Skeletal muscle satellite cell (primary cell): ENCODE measurements around the gene MIOS.

Source experiments
- H3K27me3 ChIP-seq: 2 replicates; pipeline ENCODE4 v1.7.0; 2013; ENCODE audit warnings: low read length; ENCODE audit not compliant: control insufficient read depth, insufficient read depth
- H3K36me3 ChIP-seq: 2 replicates; pipeline ENCODE4 v1.7.0; 2013; ENCODE audit warnings: mild to moderate bottlenecking, control low read depth, low read length; ENCODE audit not compliant: insufficient read depth
- H3K4me1 ChIP-seq: 2 replicates; pipeline ENCODE4 v1.7.0; 2013; ENCODE audit warnings: low read length; ENCODE audit not compliant: control insufficient read depth, insufficient read depth
- H3K4me2 ChIP-seq: 2 replicates; pipeline ENCODE4 v1.7.0; 2013; ENCODE audit warnings: mild to moderate bottlenecking, low read length
- H3K4me3 ChIP-seq: 2 replicates; pipeline ENCODE4 v1.7.0; 2013; ENCODE audit warnings: low read length
- H3K9ac ChIP-seq: 2 replicates; pipeline ENCODE4 v1.7.0; 2013; ENCODE audit warnings: mild to moderate bottlenecking, low read depth, low read length, moderate library complexity
- H3K9me3 ChIP-seq: replicated peaks from 2 replicates; pipeline ENCODE4 v1.7.0; 2013; ENCODE audit warnings: mild to moderate bottlenecking, control low read depth, low read length

Gene MIOS

DNA sequence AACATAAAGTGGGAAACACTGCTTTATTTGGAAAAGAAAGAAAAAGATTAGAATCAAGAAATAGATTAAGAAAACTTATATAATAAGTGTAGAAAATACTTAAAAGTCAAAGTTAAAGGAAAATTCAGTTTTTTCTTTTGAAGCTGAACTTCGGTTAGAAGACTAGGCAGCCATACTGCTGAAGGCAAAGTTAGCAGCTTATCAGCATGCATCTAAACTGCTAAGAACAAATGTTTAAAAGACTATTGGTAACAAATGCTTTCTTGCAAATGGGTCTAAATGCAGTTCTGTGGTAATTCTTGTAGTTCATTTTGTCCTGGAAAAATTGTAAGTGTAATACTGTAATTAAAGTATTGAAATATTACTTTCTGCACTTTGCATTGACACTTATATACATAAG is 18.0 kb downstream of the MIOS start:
- no peaks in the 10 kb centered on the region for H3K4me1 ChIP-seq
- H3K27me3 ChIP-seq: no peaks in the 10 kb centered on the region
- peaks cover 68% of the 10 kb centered on the region for H3K36me3 ChIP-seq
- no peak overlapping the region for H3K4me2 ChIP-seq
- no peak overlapping the region for H3K4me3 ChIP-seq
- H3K9ac ChIP-seq: no peak overlapping the region
- H3K9me3 ChIP-seq: no peaks in the 10 kb centered on the region

DNA sequence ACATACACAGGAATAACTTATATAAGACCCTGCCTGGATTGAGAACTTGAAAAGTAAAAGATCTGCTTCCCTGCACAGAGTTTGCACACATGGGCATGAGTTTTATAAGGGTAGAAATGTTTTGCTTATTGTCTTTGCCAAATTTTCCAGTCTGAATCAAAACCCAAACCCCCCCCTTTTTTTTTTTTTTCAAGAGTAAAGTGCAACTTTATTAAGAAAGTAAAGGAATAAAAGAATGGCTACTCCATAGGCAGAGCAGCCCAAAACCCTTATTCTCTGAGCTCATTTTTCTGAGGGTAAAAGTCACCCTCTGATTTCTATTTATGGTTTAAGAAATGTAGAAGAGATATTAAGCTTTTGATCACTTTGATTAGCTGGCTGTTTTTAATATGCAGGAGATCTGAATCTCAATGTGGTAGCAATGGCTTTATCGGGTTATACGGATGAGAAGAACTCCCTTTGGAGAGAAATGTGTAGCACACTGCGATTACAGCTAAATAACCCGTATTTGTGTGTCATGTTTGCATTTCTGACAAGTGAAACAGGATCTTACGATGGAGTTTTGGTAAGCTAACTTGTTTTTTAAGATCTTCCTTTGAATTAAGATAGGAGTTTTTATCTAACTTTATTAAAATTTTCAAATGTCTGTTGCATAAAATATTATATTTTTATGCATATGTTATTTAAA is 18.7 kb downstream of the MIOS start:
- no peak overlapping the region for H3K4me2 ChIP-seq
- no peaks in the 10 kb centered on the region for H3K4me1 ChIP-seq
- H3K27me3 ChIP-seq: no peaks in the 10 kb centered on the region
- no peak overlapping the region for H3K9ac ChIP-seq
- no peak overlapping the region for H3K4me3 ChIP-seq
- H3K36me3 ChIP-seq: peaks cover 68% of the 10 kb centered on the region
- no peaks in the 10 kb centered on the region for H3K9me3 ChIP-seq

DNA sequence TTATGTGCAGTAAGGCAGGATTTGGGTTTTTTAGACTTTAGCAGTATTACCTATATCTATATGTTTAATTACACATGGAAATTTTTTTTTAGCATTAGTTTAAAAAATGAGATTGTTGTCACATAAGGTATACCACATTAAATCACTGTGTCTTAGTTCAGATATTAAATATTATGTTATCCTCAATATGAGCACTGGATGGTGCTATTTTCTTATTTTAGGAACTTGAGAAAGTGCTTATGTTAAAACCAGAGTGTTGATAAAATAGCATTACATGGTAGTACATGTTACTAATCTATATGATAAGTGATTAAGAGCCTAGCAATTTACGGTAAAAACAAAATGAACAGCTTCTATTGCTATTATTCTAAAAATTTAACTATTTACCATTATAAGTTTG is 28.8 kb downstream of the MIOS start:
- Histone ChIP-seq H3K9me3 (no peaks in the 10 kb centered on the region), H3K4me1 (peaks cover 4% of the 10 kb centered on the region), H3K4me3 (no peak overlapping the region), H3K9ac (no peak overlapping the region), H3K4me2 (no peak overlapping the region), H3K36me3 (peaks cover 91% of the 10 kb centered on the region), H3K27me3 (no peaks in the 10 kb centered on the region)

DNA sequence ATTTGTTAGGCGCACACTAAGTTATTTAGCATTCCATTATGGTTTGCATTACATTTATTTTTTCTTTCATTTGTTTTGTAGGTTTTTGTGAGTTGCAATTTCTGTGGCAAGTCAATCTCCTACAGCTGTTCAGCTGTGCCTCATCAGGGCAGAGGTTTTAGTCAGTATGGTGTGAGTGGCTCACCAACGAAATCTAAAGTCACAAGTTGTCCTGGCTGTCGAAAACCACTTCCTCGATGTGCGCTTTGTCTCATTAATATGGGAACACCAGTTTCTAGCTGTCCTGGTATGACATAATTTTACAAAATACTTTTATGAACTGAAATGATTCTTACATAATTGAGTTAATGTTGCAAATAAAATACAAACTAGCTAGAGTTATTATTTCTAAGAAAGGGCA is 29.5 kb downstream of the MIOS start:
- no peak overlapping the region for H3K4me3 ChIP-seq
- H3K9ac ChIP-seq: no peak overlapping the region
- peaks cover 4% of the 10 kb centered on the region for H3K4me1 ChIP-seq
- no peak overlapping the region for H3K4me2 ChIP-seq
- no peaks in the 10 kb centered on the region for H3K27me3 ChIP-seq
- H3K9me3 ChIP-seq: no peaks in the 10 kb centered on the region
- peaks cover 83% of the 10 kb centered on the region for H3K36me3 ChIP-seq

DNA sequence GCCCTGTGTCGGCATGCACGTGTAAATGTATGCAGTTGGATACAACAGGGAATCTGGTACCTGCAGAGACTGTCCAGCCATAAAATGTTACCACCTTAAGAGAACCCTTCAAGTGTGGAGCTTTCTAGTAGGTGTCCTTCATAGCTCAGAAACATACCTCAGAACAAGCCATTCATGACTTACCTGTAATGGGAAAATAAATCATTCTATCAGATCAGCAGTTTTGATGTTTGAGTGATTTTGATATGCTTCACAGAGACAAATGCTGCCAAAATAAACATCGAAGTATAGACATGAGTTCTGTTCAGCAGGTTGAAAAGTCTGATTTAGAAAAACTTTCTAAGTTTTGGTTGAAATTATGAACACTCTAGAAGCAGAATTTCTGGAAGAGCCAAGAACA is 40.3 kb downstream of the MIOS start:
- H3K4me3 ChIP-seq: no peak overlapping the region
- peaks cover 8% of the 10 kb centered on the region for H3K4me1 ChIP-seq
- H3K9ac ChIP-seq: no peak overlapping the region
- peaks cover 64% of the 10 kb centered on the region for H3K36me3 ChIP-seq
- no peaks in the 10 kb centered on the region for H3K9me3 ChIP-seq
- H3K27me3 ChIP-seq: no peaks in the 10 kb centered on the region
- no peak overlapping the region for H3K4me2 ChIP-seq

DNA sequence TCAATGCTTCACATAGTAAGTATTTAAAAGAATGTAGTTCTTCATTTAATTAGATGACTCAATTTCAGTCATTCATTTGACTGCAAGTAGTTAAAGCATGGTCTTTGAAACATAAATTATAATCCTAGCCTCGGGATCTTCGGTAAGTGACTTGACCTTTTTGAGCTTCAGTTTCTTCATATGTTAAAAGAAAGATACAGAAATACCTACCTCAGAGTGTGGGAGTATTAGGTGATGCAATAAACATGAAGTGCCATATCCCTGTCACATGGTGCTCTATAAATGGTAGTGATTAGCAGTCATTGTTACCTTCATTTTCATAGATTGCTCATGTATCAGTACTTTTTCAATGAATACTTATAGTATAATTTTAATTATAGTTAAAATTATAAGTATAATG is 42.6 kb downstream of the MIOS start:
- Histone ChIP-seq H3K4me2 (no peak overlapping the region), H3K36me3 (peaks cover 64% of the 10 kb centered on the region), H3K4me3 (no peak overlapping the region), H3K4me1 (peaks cover 8% of the 10 kb centered on the region), H3K9me3 (no peaks in the 10 kb centered on the region), H3K9ac (no peak overlapping the region), H3K27me3 (no peaks in the 10 kb centered on the region)

DNA sequence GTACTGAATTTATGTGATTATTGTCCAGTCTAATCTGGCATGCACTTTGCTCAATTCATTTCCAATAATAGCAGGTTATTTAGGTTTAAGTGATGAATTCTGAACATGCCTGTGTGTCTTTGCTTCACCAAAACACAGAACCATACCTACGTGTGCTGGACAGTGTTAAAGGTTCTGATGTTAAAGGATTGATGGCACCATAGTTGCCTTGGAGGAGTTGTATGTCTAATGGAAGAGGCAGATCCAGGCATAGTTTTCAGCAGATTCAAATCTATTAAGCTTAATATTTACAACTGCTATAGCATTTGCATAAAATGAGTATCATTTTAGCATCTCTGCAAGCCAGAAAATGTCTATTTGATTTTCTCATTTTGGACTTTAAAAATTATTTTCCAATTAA is 45.8 kb downstream of the MIOS start:
- H3K4me2 ChIP-seq: no peak overlapping the region
- no peak overlapping the region for H3K4me3 ChIP-seq
- no peaks in the 10 kb centered on the region for H3K27me3 ChIP-seq
- H3K9me3 ChIP-seq: no peaks in the 10 kb centered on the region
- H3K4me1 ChIP-seq: no peaks in the 10 kb centered on the region
- no peak overlapping the region for H3K9ac ChIP-seq
- peaks cover 36% of the 10 kb centered on the region for H3K36me3 ChIP-seq

DNA sequence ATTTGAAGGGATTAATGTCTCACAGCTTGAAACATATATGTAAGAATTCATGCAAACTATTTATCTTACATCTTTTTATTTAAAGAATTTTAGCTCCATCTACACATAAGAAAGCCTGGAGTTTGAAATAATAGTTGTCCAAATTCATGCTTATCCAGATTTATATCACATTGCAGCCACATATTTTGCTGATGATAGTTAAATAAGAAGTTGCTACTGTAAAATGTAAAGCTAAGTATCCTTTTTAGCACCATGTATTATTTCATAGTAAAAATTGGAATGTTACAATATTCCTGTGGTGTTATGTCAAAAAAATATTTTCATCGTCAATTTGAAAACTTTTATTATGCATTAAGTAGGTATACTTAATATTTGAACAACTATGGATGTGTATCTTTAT is 46.5 kb downstream of the MIOS start:
- Histone ChIP-seq H3K4me1 (no peaks in the 10 kb centered on the region), H3K9ac (no peak overlapping the region)

DNA sequence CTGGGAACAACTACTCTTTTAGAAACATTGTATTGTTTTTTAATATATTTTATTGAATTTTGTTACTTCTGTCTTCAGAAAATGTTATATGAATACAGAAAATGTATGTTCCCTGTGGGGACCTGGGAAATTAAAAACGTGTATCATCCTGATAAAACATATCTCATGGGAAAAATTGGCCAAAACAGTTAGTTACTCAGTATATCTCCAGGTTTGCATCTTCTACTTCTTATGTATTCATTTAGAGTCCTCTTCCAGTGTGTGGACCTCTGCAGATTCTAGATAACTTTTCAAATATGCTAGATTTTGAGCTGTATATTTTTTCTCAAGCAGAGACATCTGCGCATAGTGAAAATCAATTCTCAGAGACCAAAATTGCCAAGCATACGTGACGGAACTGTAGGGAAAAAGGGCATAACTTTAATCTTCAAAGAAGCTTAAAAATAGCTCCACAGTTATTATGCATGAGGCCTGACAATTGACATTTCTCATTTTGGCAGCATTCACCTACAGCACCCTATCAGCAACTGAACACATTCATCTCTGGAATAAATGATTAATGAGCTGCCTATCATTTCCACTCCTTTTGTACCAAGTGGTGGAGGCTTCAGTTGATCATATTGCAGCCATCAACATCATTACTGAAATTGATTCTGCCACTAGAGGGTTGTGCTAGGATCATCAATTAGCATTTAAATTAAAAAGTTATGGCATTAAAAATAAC is 47.5 kb downstream of the MIOS start:
- H3K4me1 ChIP-seq: no peaks in the 10 kb centered on the region
- no peak overlapping the region for H3K4me3 ChIP-seq
- no peak overlapping the region for H3K9ac ChIP-seq
- H3K9me3 ChIP-seq: no peaks in the 10 kb centered on the region
- H3K36me3 ChIP-seq: peaks cover 19% of the 10 kb centered on the region
- H3K27me3 ChIP-seq: no peaks in the 10 kb centered on the region
- no peak overlapping the region for H3K4me2 ChIP-seq

More for the DNA sequence above, 46.5 kb downstream of the MIOS start:
- Histone ChIP-seq H3K36me3 (peaks cover 29% of the 10 kb centered on the region), H3K27me3 (no peaks in the 10 kb centered on the region), H3K4me3 (no peak overlapping the region), H3K9me3 (no peaks in the 10 kb centered on the region), H3K4me2 (no peak overlapping the region)

DNA sequence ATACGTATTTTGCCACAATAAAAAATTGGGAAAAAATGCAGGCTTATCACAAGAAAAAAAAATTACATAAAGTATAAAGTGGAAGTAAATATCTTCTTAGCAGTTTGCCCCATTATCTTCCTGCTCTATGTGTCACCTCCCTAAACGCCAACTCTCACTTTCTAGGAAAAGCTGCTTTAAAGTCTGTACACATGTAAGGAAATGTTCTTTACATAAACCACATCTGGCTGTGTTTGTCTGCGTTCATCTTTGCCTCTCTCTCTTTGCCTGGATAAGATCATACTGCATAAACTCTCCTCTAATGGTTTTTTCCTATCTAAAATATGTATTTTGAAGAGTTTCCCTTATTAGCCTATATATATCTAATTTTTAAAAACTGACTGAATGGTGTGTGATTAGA is 50.9 kb downstream of the MIOS start:
- Histone ChIP-seq H3K4me3 (no peak overlapping the region), H3K9me3 (no peaks in the 10 kb centered on the region), H3K36me3 (no peaks in the 10 kb centered on the region), H3K9ac (no peak overlapping the region), H3K4me1 (no peaks in the 10 kb centered on the region), H3K4me2 (no peak overlapping the region), H3K27me3 (no peaks in the 10 kb centered on the region)

DNA sequence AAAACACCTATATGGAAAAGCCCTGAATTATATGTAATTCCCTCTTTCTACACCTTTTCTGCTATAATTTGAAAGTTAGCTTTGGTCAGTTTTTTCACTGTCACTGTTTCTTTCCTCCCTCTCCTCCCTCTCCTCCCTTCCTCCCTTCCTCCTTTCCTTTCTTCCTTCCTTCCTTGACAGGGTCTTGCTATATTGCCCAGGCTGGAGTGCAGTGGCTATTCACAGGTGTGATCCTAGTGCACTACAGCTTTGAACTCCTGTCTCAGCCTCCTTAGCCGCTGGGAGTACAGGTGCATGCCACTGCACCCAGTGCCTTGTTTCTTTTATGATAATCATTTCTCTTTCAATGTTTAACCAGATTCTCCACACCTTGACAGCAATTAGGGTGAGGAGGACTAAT is 51.7 kb downstream of the MIOS start:
- H3K36me3 ChIP-seq: no peaks in the 10 kb centered on the region
- no peak overlapping the region for H3K9ac ChIP-seq
- H3K9me3 ChIP-seq: no peaks in the 10 kb centered on the region
- H3K27me3 ChIP-seq: no peaks in the 10 kb centered on the region
- no peak overlapping the region for H3K4me3 ChIP-seq
- no peak overlapping the region for H3K4me2 ChIP-seq
- no peaks in the 10 kb centered on the region for H3K4me1 ChIP-seq

DNA sequence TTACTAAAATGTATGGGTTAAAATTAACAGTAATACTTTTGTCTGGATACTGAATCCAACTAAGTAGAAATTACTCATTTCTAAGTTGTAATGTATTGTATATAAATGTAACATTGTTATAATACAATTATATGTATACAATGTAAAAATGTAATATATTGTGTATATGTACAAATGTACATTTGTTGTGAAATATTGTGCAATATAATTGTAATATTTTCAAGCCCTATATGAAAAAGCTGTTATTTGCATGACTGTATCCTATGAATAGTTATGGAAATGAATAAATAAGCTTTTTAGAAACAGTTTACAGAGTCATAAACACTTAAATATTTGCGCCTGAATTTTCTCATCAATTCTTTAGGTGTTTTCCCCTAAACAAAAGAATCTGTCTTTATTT is 53.6 kb downstream of the MIOS start:
- Histone ChIP-seq H3K9me3 (no peaks in the 10 kb centered on the region), H3K36me3 (no peaks in the 10 kb centered on the region), H3K4me1 (no peaks in the 10 kb centered on the region), H3K9ac (no peak overlapping the region), H3K27me3 (no peaks in the 10 kb centered on the region), H3K4me2 (no peak overlapping the region), H3K4me3 (no peak overlapping the region)
